ENCODE data around the gene AUTS2. TPM values are rescaled to one million over a fixed set of nuclear protein-coding genes. Genes with fewer than 3 reads are reported as not detected.

Gene AUTS2
- total RNA-seq, 1 donor from 2014 or later, result 5.3 TPM

DNA sequence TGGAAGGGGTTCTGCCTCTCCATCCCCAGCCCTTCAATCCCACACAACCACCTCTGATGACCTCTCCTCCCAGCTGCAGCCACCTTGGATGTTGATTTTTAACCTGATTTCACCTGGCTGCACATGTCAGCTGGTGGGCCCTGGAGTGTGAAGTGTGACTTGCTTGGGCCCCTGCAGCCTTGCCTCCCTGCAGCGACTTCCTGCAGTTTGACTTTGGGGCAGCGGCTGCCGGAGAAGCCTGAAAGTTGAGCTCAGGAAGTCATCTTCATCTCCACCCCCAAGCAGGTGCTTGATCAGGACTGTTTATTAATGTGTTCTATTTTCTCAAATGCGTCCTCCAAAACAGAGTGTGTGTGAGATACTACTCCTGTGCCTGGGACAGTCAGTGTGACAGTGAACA is 858.4 kb downstream of the AUTS2 start:
- DNase-seq (ENCODE audit: missing footprints) (no peak), ATAC-seq (no peak)
- intact Hi-C loops (cut with DNase I), result no loop called here

DNA sequence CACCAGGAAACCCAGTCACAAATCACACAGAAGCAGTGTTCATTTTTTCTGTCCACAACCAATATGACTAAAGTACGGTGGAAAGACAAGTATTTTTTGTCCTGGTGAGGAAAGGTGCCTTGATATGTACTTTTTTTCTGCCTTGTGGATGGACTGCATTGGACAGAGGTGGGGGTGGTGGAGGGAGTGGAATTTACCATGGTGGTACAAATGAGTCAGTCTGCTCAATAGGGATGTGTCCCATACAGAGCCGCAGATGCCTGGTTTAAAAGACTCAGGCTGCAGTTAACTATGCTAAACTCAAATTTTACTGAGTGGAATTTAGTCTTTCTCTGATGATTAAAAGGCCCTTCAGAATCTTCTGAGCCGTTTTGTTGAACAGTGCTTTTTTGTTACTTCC is 859.2 kb downstream of the AUTS2 start:
- no peak for DNase-seq (ENCODE audit: missing footprints)
- ATAC-seq, result no peak
- intact Hi-C loops (cut with DNase I), result no loop called here

GRCh38 chr7:70457883-70458680 is 859.8 kb downstream of the AUTS2 start:
- ATAC-seq, result no peak
- intact Hi-C loops (cut with DNase I), result no loop called here
- DNase-seq (ENCODE audit: missing footprints), result no peak

DNA sequence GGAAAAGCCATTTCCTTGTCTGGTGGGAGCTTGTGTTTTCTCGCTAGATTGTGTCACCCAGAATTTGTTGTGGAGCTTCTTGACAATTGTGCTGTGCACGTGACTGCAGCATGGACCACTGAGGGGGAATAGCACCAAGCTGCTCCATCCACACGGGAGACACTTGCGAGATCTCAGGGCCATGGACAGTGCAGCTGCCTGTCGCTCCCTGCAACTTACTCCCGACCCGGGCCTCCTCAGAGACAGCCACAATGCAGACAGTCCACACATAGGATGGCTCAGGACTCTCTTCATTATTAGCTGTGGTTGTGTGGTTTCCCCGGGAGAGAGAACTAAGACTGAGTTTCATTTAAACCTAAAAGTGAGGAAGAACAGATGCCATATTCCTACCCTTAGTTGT is 860.5 kb downstream of the AUTS2 start:
- intact Hi-C loops (cut with DNase I), result no loop called here
- DNase-seq (ENCODE audit: missing footprints), result no peak
- no peak for ATAC-seq

DNA sequence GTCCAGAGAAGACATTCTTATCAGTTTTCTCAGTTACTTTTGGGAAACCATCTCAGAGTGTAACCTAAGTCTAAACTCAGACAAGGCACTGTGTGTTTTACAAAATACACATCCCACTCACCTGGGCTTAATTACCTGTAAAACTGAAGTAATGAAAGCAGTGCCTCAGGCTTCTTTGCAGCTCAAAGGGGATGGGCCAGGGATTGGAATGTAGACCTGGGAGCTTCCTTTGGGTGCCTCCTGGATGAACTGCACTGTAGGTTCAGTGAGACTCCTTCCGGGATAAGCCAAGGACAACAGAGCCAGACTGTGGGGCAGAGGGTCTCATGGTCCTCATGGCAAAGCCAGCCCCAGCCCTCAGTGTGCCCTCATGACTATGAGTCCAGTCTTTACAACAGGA is 861.3 kb downstream of the AUTS2 start:
- ATAC-seq (no peak), DNase-seq (ENCODE audit: missing footprints) (no peak)
- intact Hi-C loops (cut with DNase I), result no loop called here

GRCh38 chr7:70460071-70460470 is 861.8 kb downstream of the AUTS2 start:
- no peak for ATAC-seq
- no peak for DNase-seq (ENCODE audit: missing footprints)
- intact Hi-C loops (cut with DNase I), result no loop called here

DNA sequence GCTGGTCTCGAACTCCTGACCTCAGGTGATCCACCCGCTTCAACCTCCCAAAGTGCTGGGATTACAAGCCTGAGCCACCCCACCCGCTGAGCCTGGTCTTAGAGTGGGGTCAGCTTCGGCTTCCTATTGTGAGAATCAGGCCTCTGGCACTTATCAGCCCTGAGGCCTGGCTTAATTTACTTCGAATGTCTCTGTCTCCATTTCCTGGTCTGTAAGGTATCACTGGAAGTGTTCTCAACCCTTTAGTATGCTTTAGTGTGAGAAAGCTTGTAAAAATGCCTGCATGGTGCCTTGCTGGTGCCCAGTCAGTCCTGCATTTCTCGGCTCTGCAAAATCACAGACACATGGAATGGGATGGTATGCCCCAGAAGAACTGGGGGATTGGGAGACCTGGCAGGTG is 862.3 kb downstream of the AUTS2 start:
- ATAC-seq, result no peak
- intact Hi-C loops (cut with DNase I), result no loop called here
- no peak for DNase-seq (ENCODE audit: missing footprints)

GRCh38 chr7:70463352-70463938 is 865.2 kb downstream of the AUTS2 start:
- intact Hi-C loops (cut with DNase I), result no loop called here
- DNase-seq (ENCODE audit: missing footprints) (no peak), ATAC-seq (no peak)

GRCh38 chr7:70466725-70467364 is 868.6 kb downstream of the AUTS2 start:
- DNase-seq (ENCODE audit: missing footprints) (no peak), ATAC-seq (no peak)
- intact Hi-C loops (cut with DNase I), result no loop called here

GRCh38 chr7:70470746-70471145 is 872.5 kb downstream of the AUTS2 start:
- intact Hi-C loops (cut with DNase I), result no loop called here
- no peak for ATAC-seq
- DNase-seq (ENCODE audit: missing footprints), result no peak

DNA sequence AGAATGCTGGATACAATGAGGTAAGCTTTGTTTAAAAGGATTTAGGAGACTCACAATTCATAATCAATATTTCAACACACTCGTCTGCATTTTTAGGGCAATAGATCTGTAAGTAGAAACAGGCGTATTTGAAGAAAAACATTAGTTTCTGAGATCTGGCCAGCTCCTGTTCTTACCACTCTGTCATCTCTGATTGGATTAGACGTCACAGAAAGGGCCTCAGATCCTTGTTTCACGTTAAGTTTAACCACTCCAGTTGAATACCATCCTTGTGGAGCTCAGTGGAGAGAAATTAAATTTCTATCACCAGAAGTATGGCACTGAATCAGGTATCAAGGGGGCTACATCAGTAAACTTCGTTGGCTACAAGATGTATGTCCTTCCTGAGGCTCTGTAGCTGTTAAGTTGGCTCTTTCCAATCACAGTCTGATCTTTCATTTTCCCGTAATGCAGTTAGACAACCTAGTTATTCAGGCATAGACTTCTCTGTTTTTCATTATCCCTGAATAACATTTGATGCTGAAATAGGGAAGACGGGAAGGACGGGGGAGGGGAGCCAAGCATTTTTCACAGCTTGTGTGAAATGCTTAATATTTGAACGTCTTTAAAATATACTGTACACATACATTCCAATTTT is 874.4 kb downstream of the AUTS2 start:
- intact Hi-C loops (cut with DNase I), result no loop called here
- ATAC-seq (no peak), DNase-seq (ENCODE audit: missing footprints) (no peak)

DNA sequence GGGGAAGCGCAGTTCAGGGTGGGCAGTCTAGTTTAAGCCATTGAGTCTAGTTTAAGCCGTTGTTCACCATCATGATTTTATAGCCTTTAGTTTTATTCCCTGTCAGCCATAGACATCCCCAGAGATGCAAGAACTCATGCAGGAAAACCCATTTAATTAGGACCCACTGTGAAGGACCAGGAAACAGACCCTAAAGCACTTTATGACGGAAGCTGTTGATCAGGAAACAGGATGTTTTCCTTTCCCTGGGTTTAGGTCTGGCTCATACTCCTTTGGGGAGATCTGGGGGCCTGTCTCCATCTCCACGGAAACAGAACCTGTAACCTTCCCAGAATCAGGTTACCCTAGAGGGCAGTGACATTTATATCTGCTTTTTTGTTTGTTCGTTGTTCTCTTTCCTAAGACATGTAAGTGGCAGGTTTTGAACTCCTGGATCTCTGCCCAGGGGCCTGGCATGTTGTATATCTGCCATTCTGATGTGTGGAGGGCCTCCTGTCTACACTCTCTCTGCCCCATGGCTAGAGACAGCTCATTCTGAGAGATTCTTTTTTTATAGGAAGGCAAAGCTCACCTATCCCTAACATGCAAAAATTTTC is 876.5 kb downstream of the AUTS2 start:
- no peak for DNase-seq (ENCODE audit: missing footprints)
- ATAC-seq, result peak; percentile 75
- intact Hi-C loops (cut with DNase I), result no loop called here

- intact Hi-C loops (cut with DNase I), result no loop called here
- ATAC-seq, result no peak
Measured at GRCh38 chr7:70477036-70478010, 879.0 kb downstream of the AUTS2 start.

GRCh38 chr7:70479153-70480021 is 881.1 kb downstream of the AUTS2 start:
- intact Hi-C loops (cut with DNase I), result no loop called here
- no peak for ATAC-seq
- DNase-seq (ENCODE audit: missing footprints), result no peak

More at GRCh38 chr7:70477036-70478010, 879.0 kb downstream of the AUTS2 start:
- DNase-seq (ENCODE audit: missing footprints), result no peak

GRCh38 chr7:70480927-70481569 is 882.8 kb downstream of the AUTS2 start:
- intact Hi-C loops (cut with DNase I), result no loop called here
- no peak for ATAC-seq

GRCh38 chr7:70481570-70482123 is 883.4 kb downstream of the AUTS2 start:
- ATAC-seq, result no peak
- no peak for DNase-seq (ENCODE audit: missing footprints)
- intact Hi-C loops (cut with DNase I), result no loop called here

More at GRCh38 chr7:70480927-70481569, 882.8 kb downstream of the AUTS2 start:
- DNase-seq (ENCODE audit: missing footprints), result no peak

All from Right ventricle myocardium inferior (tissue), 1 donor.